Sigmoid colon (tissue), 7 donors: ENCODE data around the gene RPL12. TPM values are rescaled to one million over a fixed set of nuclear protein-coding genes. Genes with fewer than 3 reads are reported as not detected.
A peak's percentile ranks its signal among the peaks of the same experiment; 100 is the strongest.

Experiments
- DNase-seq: peaks from one replicate; pipeline ENCODE4 v3.0.0-alpha.2; 2019
- H3K27ac ChIP-seq, 4 donors: fragments of 200-600 bp; sonication (generic); one replicate each; pipeline ENCODE4 v1.5.1; 2016 to 2019; ENCODE audit warnings: mild to moderate bottlenecking in 1 of 4
- H3K27me3 ChIP-seq, 3 donors: fragments of 200-600 bp; sonication (generic); one replicate each; pipeline ENCODE4 v1.5.1; 2019; ENCODE audit warnings: mild to moderate bottlenecking in 1 of 3
- H3K36me3 ChIP-seq, 4 donors: fragments of 200-600 bp; sonication (generic); one replicate each; pipeline ENCODE4 v1.5.1; 2016 to 2019
- H3K4me1 ChIP-seq, 4 donors: fragments of 200-600 bp; sonication (generic); one replicate each; pipeline ENCODE4 v1.5.1; 2017 to 2019
- H3K4me3 ChIP-seq, 4 donors: fragments of 200-600 bp; sonication (generic); one replicate each; pipeline ENCODE4 v1.5.1; 2017 to 2019; ENCODE audit warnings: mild to moderate bottlenecking in 2 of 4, moderate library complexity in 1 of 4
- H3K9me3 ChIP-seq, 4 donors: fragments of 200-600 bp in 3 of 4; sonication (generic) in 3 of 4; one replicate each; pipeline versions ENCODE4 v1.5.1 to v1.6.1; 2013 to 2019
- CTCF ChIP-seq, 4 experiments: fragments of 450-650 bp in 3 of 4; fragments of 200-600 bp in 1 of 4; IDR thresholded peaks; one replicate each; pipeline ENCODE4 v1.5.1; 2016 to 2019; ENCODE audit warnings: antibody characterized with exemption in 4 of 4, mild to moderate bottlenecking in 3 of 4, moderate library complexity in 2 of 4
- EP300 ChIP-seq, 4 donors: sonication (generic); formaldehyde crosslinking; IDR thresholded peaks; one replicate each; pipeline ENCODE4 v1.6.1; 2017; ENCODE audit warnings: antibody characterized with exemption in 4 of 4
- POLR2A ChIP-seq, 2 donors: fragments of 450-650 bp; IDR thresholded peaks; one replicate each; pipeline ENCODE4 v1.6.1; 2016; ENCODE audit warnings: antibody characterized with exemption in 2 of 2, mild to moderate bottlenecking in 2 of 2, moderate library complexity in 2 of 2
- POLR2AphosphoS5 ChIP-seq, 4 donors: sonication (generic); formaldehyde crosslinking; IDR thresholded peaks; one replicate each; pipeline ENCODE4 v1.6.1; 2017; ENCODE audit warnings: antibody characterized with exemption in 4 of 4
- WGBS, 2 donors: extraction: QIAGEN DNeasy Blood & Tissue Kit; methylation state at CpG; one replicate each; pipeline ENCODE4 v1.1.7; 2013; 5-methylcytosine and 5-hydroxymethylcytosine counted together
- intact Hi-C: fragments of 100-400 bp; cut with DNase I; formaldehyde crosslinking; loops from one replicate; pipeline ENCODE4 v1.15.1; 2023
- polyA plus RNA-seq, 3 donors: library from polyadenylated mRNA; stranded (reverse); fragments of 200-250 nt; gene quantifications; one replicate each; pipeline ENCODE4 v1.2.3, GENCODE V29; 2013
- total RNA-seq, 4 donors: library from RNA; depleted of rRNA; stranded (reverse); fragments of >200 nt; gene quantifications; one replicate each; pipeline ENCODE4 v1.1.0, GENCODE V29; 2016
- donor health status: healthy with polysubstance abuse.
- donor health status: Bipolar disorder and iron deficiency.
- donor health status: healthy.

RPL12 gene
- total and polyA plus RNA-seq, 7 donors = 2,492 to 5,061 (median 2,965) TPM

- TF ChIP-seq POLR2A (IDR thresholded peaks at IDR 0.05) (no peak), CTCF (IDR thresholded peaks at IDR 0.05) (peak in 1 of 4 experiments; percentile 21), POLR2AphosphoS5 (IDR thresholded peaks at IDR 0.05) (no peak), EP300 (IDR thresholded peaks at IDR 0.05) (no peak)
- Histone ChIP-seq H3K36me3 (peaks cover 10 to 54% (median 31%) of the 10 kb centered on the region in 4 donors), H3K4me1 (peaks cover 0 to 59% (median 48%) of the 10 kb centered on the region in 4 donors), H3K9me3 (no peaks in the 10 kb centered on the region), H3K27me3 (no peaks in the 10 kb centered on the region), H3K27ac (peak overlapping the region in 3 of 4 donors; percentile 13 to 98 (median 97)), H3K4me3 (no peak overlapping the region)
- WGBS, 2 donors = 49 to 59% methylated on average over 6 of the region's 6 CpGs
- no peak for DNase-seq
- intact Hi-C loops = no loop called here
Measured at GRCh38 chr9:127455324-127455992, 4.3 kb upstream of the RPL12 start.

- intact Hi-C loops = loop anchor here (5.0 kb wide), 1 partner anchor 225 kb away; no protein-coding TSS in a partner anchor
- 12 to 43% methylated on average over 4 of the region's 4 CpGs for WGBS, 2 donors
- H3K27me3 ChIP-seq = no peaks in the 10 kb centered on the region
- peaks cover 0 to 72% (median 58%) of the 10 kb centered on the region in 4 donors for H3K4me1 ChIP-seq
- TF ChIP-seq EP300 (IDR thresholded peaks at IDR 0.05) (peak in 2 of 4 donors; percentile 16 to 71), CTCF (IDR thresholded peaks at IDR 0.05) (no peak), POLR2A (IDR thresholded peaks at IDR 0.05) (no peak), POLR2AphosphoS5 (IDR thresholded peaks at IDR 0.05) (peak; percentile 72 to 93 (median 85))
- H3K9me3 ChIP-seq = no peaks in the 10 kb centered on the region
- peak overlapping the region; percentile 94 to 98 (median 96) for H3K27ac ChIP-seq
- peaks cover 15 to 51% (median 36%) of the 10 kb centered on the region in 4 donors for H3K36me3 ChIP-seq
- DNase-seq = peak; percentile 94
- peak overlapping the region in 3 of 4 donors; percentile 73 to 87 (median 80) for H3K4me3 ChIP-seq
Measured at GRCh38 chr9:127452691-127453090, 1.5 kb upstream of the RPL12 start.

GRCh38 chr9:127451858-127452656, 851 bp upstream of the RPL12 start:
- WGBS, 2 donors = 7 to 10% methylated on average over 29 of the region's 29 CpGs
- DNase-seq = peak; percentile 83
- Histone ChIP-seq H3K4me1 (peaks cover 0 to 72% (median 58%) of the 10 kb centered on the region in 4 donors), H3K9me3 (no peaks in the 10 kb centered on the region), H3K27me3 (no peaks in the 10 kb centered on the region), H3K36me3 (peaks cover 18 to 51% (median 36%) of the 10 kb centered on the region in 4 donors), H3K27ac (peak overlapping the region; percentile 94 to 98 (median 96)), H3K4me3 (peak overlapping the region; percentile 73 to 87 (median 79))
- intact Hi-C loops = loop anchor here (1.0 to 5.0 kb wide), 3 partner anchors 27 to 225 kb away; partner anchors contain the start of genes SLC2A8 and ZNF79
- TF ChIP-seq CTCF (IDR thresholded peaks at IDR 0.05) (no peak), POLR2AphosphoS5 (IDR thresholded peaks at IDR 0.05) (no peak), POLR2A (IDR thresholded peaks at IDR 0.05) (no peak), EP300 (IDR thresholded peaks at IDR 0.05) (peak in 1 of 4 donors; percentile 7)

GRCh38 chr9:127451608-127451857, 327 bp upstream of the RPL12 start:
- 0 to 1% methylated on average over 14 of the region's 14 CpGs for WGBS, 2 donors
- intact Hi-C loops = loop anchor here (1.0 to 5.0 kb wide), 3 partner anchors 27 to 224 kb away; partner anchors contain the start of genes SLC2A8 and ZNF79
- Histone ChIP-seq H3K9me3 (no peaks in the 10 kb centered on the region), H3K4me3 (peak overlapping the region; percentile 73 to 87 (median 79)), H3K27ac (peak overlapping the region; percentile 94 to 98 (median 96)), H3K27me3 (no peaks in the 10 kb centered on the region), H3K36me3 (peaks cover 17 to 52% (median 37%) of the 10 kb centered on the region in 4 donors), H3K4me1 (peaks cover 0 to 70% (median 58%) of the 10 kb centered on the region in 4 donors)
- no peak for TF ChIP-seq POLR2A (IDR thresholded peaks at IDR 0.05)
- no peak for TF ChIP-seq EP300 (IDR thresholded peaks at IDR 0.05)
- no peak for TF ChIP-seq POLR2AphosphoS5 (IDR thresholded peaks at IDR 0.05)
- no peak for TF ChIP-seq CTCF (IDR thresholded peaks at IDR 0.05)
- DNase-seq = no peak
